ENCODE results near the gene SVIL.
"Not testable (repeated sequence)": the region's sequence is repeated elsewhere in the genome, so short reads cannot be mapped to it uniquely, and the experiment has no call there.

GRCh38 chr10:29587750-29588628 is 46.8 kb downstream of the SVIL start:
- TF ChIP-seq, protein P1, sequence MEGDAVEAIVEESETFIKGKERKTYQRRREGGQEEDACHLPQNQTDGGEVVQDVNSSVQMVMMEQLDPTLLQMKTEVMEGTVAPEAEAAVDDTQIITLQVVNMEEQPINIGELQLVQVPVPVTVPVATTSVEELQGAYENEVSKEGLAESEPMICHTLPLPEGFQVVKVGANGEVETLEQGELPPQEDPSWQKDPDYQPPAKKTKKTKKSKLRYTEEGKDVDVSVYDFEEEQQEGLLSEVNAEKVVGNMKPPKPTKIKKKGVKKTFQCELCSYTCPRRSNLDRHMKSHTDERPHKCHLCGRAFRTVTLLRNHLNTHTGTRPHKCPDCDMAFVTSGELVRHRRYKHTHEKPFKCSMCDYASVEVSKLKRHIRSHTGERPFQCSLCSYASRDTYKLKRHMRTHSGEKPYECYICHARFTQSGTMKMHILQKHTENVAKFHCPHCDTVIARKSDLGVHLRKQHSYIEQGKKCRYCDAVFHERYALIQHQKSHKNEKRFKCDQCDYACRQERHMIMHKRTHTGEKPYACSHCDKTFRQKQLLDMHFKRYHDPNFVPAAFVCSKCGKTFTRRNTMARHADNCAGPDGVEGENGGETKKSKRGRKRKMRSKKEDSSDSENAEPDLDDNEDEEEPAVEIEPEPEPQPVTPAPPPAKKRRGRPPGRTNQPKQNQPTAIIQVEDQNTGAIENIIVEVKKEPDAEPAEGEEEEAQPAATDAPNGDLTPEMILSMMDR (IDR thresholded peaks at IDR 0.05) = not testable (repeated sequence)
- TF ChIP-seq POLR2AphosphoS5, POLR2A (IDR thresholded peaks at IDR 0.05): not testable (repeated sequence)
